MM.1S (cell line): ENCODE results near the gene PSMC4.

Experiments
- CTCF ChIP-seq: fragments of 300-600 bp; sonication (generic); IDR thresholded peaks from 2 replicates; pipeline ENCODE4 v1.5.1; 2016; ENCODE audit warnings: antibody characterized with exemption, low read length, mixed read lengths
- EZH2 ChIP-seq: fragments of 300-600 bp; sonication (generic); optimal IDR thresholded peaks from 2 replicates; pipeline ENCODE3; 2017; ENCODE audit warnings: low read depth, mild to moderate bottlenecking, antibody characterized with exemption, low read length, mixed read lengths
- EZH2phosphoT487 ChIP-seq: fragments of 300-600 bp; sonication (generic); IDR thresholded peaks from 2 replicates; pipeline ENCODE4 v1.6.1; 2018; ENCODE audit warnings: antibody characterized with exemption, low read length

- TF ChIP-seq EZH2, result no peak
- no peak for TF ChIP-seq CTCF
- no peak for TF ChIP-seq EZH2phosphoT487
Observed at GRCh38 chr19:39929750-39930149, 41.2 kb upstream of the PSMC4 start.
